Heart left ventricle (tissue), 16 donors: ENCODE results near the gene ORC3. TPM values are rescaled to one million over a fixed set of nuclear protein-coding genes. Genes with fewer than 3 reads are reported as not detected.

ENCODE experiments used
- ATAC-seq, 4 donors: fragments of 200-7000 bp; cut with Tn5 transposase; one replicate each; pipeline ENCODE4 v1.9.1; 2020 to 2022; ENCODE audit warnings: moderate library complexity in 4 of 4, mild to moderate bottlenecking in 3 of 4, moderate number of reproducible peaks in 1 of 4
- DNase-seq, 5 donors: peaks; one replicate each; pipeline ENCODE4 v3.0.0-alpha.2; 2020
- H3K27ac ChIP-seq, 12 donors: fragments of 200-600 bp; sonication (generic) in 4 of 12; one replicate each; pipeline versions ENCODE4 v1.5.0 to v1.8.0; 2016 to 2022; ENCODE audit warnings: mild to moderate bottlenecking in 2 of 12
- H3K27me3 ChIP-seq, 9 donors: fragments of 200-600 bp; sonication (generic) in 2 of 9; one replicate each; pipeline versions ENCODE4 v1.5.1 to v1.8.0; 2016 to 2022; ENCODE audit warnings: mild to moderate bottlenecking in 3 of 9
- H3K36me3 ChIP-seq, 9 donors: fragments of 200-600 bp; sonication (generic) in 2 of 9; one replicate each; pipeline versions ENCODE4 v1.5.0 to v1.8.0; 2018 to 2022; ENCODE audit warnings: mild to moderate bottlenecking in 2 of 9
- H3K4me1 ChIP-seq, 12 donors: fragments of 200-600 bp; sonication (generic) in 4 of 12; one replicate each; pipeline versions ENCODE4 v1.5.0 to v1.8.0; 2016 to 2022; ENCODE audit warnings: mild to moderate bottlenecking in 3 of 12
- H3K4me3 ChIP-seq, 12 donors: fragments of 200-600 bp; sonication (generic) in 4 of 12; one replicate each; pipeline versions ENCODE4 v1.5.0 to v1.8.0; 2017 to 2022; ENCODE audit warnings: mild to moderate bottlenecking in 9 of 12, moderate library complexity in 4 of 12
- H3K9me3 ChIP-seq, 12 donors: fragments of 200-600 bp; sonication (generic) in 4 of 12; one replicate each; pipeline versions ENCODE4 v1.5.0 to v1.8.0; 2016 to 2022; ENCODE audit warnings: mild to moderate bottlenecking in 1 of 12
- CTCF ChIP-seq, 12 donors: fragments of 200-600 bp; sonication (generic) in 4 of 12; IDR thresholded peaks; one replicate each; pipeline versions ENCODE4 v1.5.0 to v1.8.0; 2018 to 2022; ENCODE audit warnings: antibody characterized with exemption in 12 of 12, mild to moderate bottlenecking in 5 of 12
- POLR2A ChIP-seq, 2 donors: fragments of 450-650 bp; IDR thresholded peaks; one replicate each; pipeline ENCODE4 v1.6.1; 2017; ENCODE audit warnings: antibody characterized with exemption in 2 of 2, mild to moderate bottlenecking in 2 of 2, moderate library complexity in 2 of 2
- WGBS, 4 donors: extraction: QIAGEN DNeasy Blood & Tissue Kit in 2 of 4; methylation state at CpG; one replicate each; pipeline versions ENCODE4 v1.1.5 to v1.1.7; 2013 to 2018; 5-methylcytosine and 5-hydroxymethylcytosine counted together
- intact Hi-C, 10 donors: fragments of 100-400 bp; cut with DNase I; formaldehyde crosslinking; loops; one replicate each; pipeline versions ENCODE4 v1.11.1 to v1.14.2; 2022
- polyA plus RNA-seq, 2 donors: library from polyadenylated mRNA; stranded (reverse); fragments of 200-250 nt; gene quantifications; one replicate each; pipeline ENCODE4 v1.2.3, GENCODE V29; 2013
- total RNA-seq, 9 donors: library from RNA; depleted of rRNA in 2 of 9; stranded (reverse); fragments of >200 nt in 2 of 9; fragmentation: NEBNext Ultra II Directional in 3 of 9; extraction: Animal tissue kit (Norgen Biotek cat#: 25700) in 3 of 9; gene quantifications; one replicate each; pipeline versions ENCODE4 v1.1.0 to v1.2.4, GENCODE V29; 2016 to 2023
- donor health status: ischemic (EF 13 %, LVEDD 7.1; RV severe dilation, severe dysfunction).
- donor health status: healthy with polysubstance abuse.
- donor health status: DM: no; HTN: yes; CAD: no.
- donor health status: DM: no; HTN: no; CAD: no.
- donor health status: ischemic (EF 25% LVEDD 6.9; RV normal size, moderate dysfunction).
- donor health status: ischemic (EF 25% LVEDD 5.7; RV mildly dilated, moderate dysfunction).
- donor health status: healthy.
- donor health status: DM: yes; HTN: yes; CAD: no.
- donor health status: ischemic (EF 35%, LVEDD 5.7; RV mildly dilated, moderate dysfunction).
- donor health status: nonischemic (EF 11% LVEDD 7.7; RV severe dilation, severe dysfunction).
- donor health status: DM: yes; HTN: yes; CAD: no.
- donor health status: PGD.
- donor health status: ischemic (EF 29% LVEDD 5.4; RV normal size, mild dysfunction).
- donor health status: nonischemic (EF 23%, LVEDD 6.1; RV moderate dilation, normal function).

ORC3 gene
- total and polyA plus RNA-seq, 11 donors = 15.2 to 28.6 (median 20.0) TPM

GRCh38 chr6:87575423-87575822 is 14.5 kb upstream of the ORC3 start:
- H3K36me3 ChIP-seq = peaks cover 0 to 19% (median 7%) of the 10 kb centered on the region in 9 donors
- H3K27me3 ChIP-seq = no peaks in the 10 kb centered on the region
- peaks cover 0 to 32% (median 16%) of the 10 kb centered on the region in 12 donors for H3K4me1 ChIP-seq
- no peak overlapping the region for H3K27ac ChIP-seq
- TF ChIP-seq POLR2A (IDR thresholded peaks at IDR 0.05) (no peak), CTCF (IDR thresholded peaks at IDR 0.05) (no peak)
- DNase-seq = no peak
- whole genome bisulfite sequencing, 4 donors = 64 to 86% (median 86%) methylated on average over 2 of the region's 2 CpGs
- intact Hi-C loops = no loop called here
- H3K4me3 ChIP-seq = no peak overlapping the region
- no peaks in the 10 kb centered on the region for H3K9me3 ChIP-seq
- ATAC-seq = no peak

- Histone ChIP-seq H3K27me3 (no peaks in the 10 kb centered on the region), H3K27ac (no peak overlapping the region), H3K9me3 (no peaks in the 10 kb centered on the region), H3K4me3 (no peak overlapping the region), H3K4me1 (peaks cover 4 to 35% (median 20%) of the 10 kb centered on the region in 12 donors), H3K36me3 (peaks cover 0 to 45% (median 37%) of the 10 kb centered on the region in 9 donors)
- DNase-seq (no peak), ATAC-seq (no peak)
- WGBS, 4 donors = 89 to 91% (median 89%) methylated on average over 4 of the region's 4 CpGs
- intact Hi-C loops = loop anchor here in 3 of 10 donors (10.0 kb wide), 2 partner anchors 189 to 429 kb away; partner anchors contain the start of gene ZNF292 (in 2 of the 3)
- TF ChIP-seq CTCF (IDR thresholded peaks at IDR 0.05) (no peak), POLR2A (IDR thresholded peaks at IDR 0.05) (no peak)
Measured at GRCh38 chr6:87583822-87584221, 6.1 kb upstream of the ORC3 start.

GRCh38 chr6:87586371-87587077 is 3.4 kb upstream of the ORC3 start:
- WGBS, 4 donors = 90 to 94% (median 93%) methylated on average over 8 of the region's 8 CpGs
- TF ChIP-seq POLR2A (IDR thresholded peaks at IDR 0.05) (no peak), CTCF (IDR thresholded peaks at IDR 0.05) (no peak)
- intact Hi-C loops = loop anchor here in 3 of 10 donors (5.0 to 10.0 kb wide), 3 partner anchors 114 to 432 kb away; partner anchors contain the start of genes ZNF292 (in 2 of the 3) and SLC35A1 (in 1 of the 3)
- Histone ChIP-seq H3K9me3 (no peaks in the 10 kb centered on the region), H3K27me3 (no peaks in the 10 kb centered on the region), H3K4me3 (no peak overlapping the region), H3K36me3 (peaks cover 0 to 25% (median 18%) of the 10 kb centered on the region in 9 donors), H3K27ac (no peak overlapping the region), H3K4me1 (peaks cover 6 to 51% (median 33%) of the 10 kb centered on the region in 12 donors)
- no peak for ATAC-seq
- no peak for DNase-seq

GRCh38 chr6:87588756-87589407 is 1.1 kb upstream of the ORC3 start:
- TF ChIP-seq CTCF (IDR thresholded peaks at IDR 0.05) (no peak), POLR2A (IDR thresholded peaks at IDR 0.05) (no peak)
- Histone ChIP-seq H3K27ac (peak overlapping the region in 7 of 12 donors; percentile 82 to 92 (median 84)), H3K4me1 (peaks cover 6 to 57% (median 34%) of the 10 kb centered on the region in 12 donors), H3K9me3 (no peaks in the 10 kb centered on the region), H3K36me3 (peaks cover 0 to 11% (median 6%) of the 10 kb centered on the region in 9 donors), H3K27me3 (no peaks in the 10 kb centered on the region), H3K4me3 (peak overlapping the region; percentile 60 to 96 (median 84))
- intact Hi-C loops = loop anchor here in 4 of 10 donors (2.0 to 10.0 kb wide), 4 partner anchors 112 to 434 kb away; partner anchors contain the start of genes ZNF292 (in 2 of the 4) and SLC35A1 (in 1 of the 4)
- WGBS, 4 donors = 34 to 37% (median 35%) methylated on average over 10 of the region's 10 CpGs
- ATAC-seq = no peak
- no peak for DNase-seq
